Measurements from ENCODE around the gene SNRNP27.
A peak's percentile ranks its signal among the peaks of the same experiment; 100 is the strongest.
"Not testable (repeated sequence)": the region's sequence is repeated elsewhere in the genome, so short reads cannot be mapped to it uniquely, and the experiment has no call there.

Gene SNRNP27, protein sequence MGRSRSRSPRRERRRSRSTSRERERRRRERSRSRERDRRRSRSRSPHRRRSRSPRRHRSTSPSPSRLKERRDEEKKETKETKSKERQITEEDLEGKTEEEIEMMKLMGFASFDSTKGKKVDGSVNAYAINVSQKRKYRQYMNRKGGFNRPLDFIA

DNA sequence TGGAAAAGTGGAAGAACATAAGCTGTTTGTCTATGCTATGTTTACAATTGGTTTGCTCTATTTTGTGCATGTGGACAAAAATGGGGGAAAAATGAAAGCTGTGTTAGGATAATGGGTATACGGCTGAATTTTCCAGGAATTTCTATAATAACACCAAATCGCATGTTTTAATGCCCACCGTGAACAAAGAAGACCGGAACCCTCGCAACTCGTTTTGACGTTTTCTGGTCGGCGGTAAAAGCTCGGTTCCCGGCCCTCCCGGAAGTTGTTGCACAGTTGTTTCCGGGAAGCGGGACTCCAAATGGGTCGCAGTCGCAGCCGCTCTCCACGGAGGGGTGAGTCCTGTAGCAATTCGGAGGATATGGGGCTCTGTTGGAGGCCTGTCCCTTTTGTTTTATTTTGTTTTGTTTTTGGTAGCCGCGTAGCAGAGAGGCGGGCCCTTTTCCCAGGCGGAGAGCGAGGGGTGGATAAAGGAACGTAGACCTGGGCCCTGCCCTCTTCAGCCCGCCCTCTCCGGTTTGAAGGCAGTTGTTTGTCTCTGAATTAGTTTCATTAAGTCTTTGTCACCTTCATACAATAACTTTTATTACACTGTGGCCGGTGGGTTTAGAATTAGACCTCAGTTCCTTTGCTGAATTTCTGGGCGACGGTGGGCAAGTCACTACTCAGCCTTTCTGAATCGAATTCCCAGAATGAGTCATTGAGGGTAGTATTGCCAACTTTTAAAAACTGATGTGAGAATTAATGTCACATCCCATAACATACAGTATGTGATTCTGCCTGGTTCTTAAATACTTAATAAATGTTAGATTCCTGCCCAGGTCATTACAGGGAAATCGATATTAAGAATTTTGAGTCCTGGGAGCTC is at the start of gene SNRNP27:
TSS of gene SNRNP27 (plus strand) at position 273 of the 868 bp plus-strand sequence. CDS start at position 302, 29 bp downstream.
- peak; percentile 70 to 74 for DNase-seq (ENCODE audit: low read depth in 2 of 2)

DNA sequence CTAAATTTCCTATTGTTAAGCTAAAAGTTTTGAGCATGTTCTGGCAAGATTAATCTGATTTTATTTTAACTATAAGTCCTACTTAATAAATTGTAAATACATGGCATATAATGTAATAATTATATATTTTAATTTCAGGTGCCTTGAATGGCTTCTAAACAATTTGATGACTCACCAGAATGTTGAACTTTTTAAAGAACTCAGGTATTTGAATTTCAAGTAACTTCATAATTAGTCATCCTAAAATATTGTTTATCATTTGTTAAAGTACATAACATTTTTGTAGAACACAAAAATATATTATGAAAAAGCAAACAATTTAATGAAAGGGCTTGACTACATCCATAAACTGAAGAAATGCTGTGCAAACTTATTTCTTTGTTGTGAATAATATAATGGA is 49.8 kb upstream of the SNRNP27 start:
- no peak for DNase-seq (ENCODE audit: low read depth in 2 of 2)

DNA sequence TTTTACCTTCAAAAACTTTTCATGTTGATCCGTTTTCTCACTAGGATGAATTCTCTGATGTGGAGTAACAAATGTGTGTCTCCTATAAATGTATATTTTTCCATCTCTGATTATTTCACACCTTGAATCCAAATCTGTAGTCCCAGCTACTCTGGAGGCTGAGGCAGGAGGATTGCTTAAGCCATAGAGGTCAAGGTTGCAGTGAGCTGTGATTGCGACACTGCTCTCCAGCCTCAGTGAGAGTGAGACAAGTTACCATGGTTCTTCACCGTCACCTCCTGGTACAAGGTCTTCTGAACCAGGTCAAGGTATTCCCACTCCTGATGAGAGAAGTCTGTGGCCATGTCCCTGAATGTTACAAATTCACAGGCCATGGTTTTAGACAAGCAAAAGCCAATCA is 49.2 kb upstream of the SNRNP27 start:
- no peak for DNase-seq (ENCODE audit: low read depth in 2 of 2)

DNA sequence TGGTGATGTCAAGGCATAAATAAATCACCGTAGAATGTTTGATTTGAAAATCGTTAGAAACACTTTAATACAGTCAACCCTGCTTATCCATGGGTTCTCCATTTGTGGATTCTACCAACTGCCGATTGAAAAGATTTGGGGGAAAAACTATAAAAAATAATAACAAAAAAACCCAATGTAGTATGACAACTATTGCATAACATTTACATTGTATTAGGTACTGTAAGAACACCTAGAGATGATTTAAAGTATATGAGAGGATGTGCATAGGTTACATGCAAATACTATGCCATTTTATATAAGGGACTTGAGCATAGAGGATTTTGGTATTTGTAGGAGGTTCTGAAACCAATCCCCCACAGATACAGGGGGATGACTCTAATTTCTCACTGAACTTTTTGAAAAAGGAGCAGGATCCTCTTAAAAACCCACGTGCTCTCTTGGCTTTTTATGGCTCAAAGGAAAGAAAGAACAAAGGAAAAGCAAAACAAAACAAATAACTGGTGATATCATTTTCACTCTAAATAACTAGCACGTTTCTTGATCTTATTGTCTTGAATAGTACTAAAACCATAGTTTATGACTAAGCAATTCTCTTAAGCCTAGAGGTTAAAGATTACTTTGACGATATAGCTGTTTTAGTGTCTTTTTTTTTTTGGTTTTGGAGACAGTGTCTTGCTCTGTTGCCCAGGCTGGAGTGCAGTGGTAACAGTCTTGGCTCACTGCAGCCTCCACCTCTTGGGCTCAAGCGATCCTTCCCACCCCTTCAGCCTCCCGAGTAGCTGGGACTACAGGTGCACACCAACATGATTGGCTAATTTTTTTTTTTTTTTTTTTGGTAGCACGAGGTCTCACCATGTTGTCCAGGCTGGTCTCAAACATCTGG is 47.3 kb upstream of the SNRNP27 start:
- DNase-seq (ENCODE audit: low read depth in 2 of 2): no peak

DNA sequence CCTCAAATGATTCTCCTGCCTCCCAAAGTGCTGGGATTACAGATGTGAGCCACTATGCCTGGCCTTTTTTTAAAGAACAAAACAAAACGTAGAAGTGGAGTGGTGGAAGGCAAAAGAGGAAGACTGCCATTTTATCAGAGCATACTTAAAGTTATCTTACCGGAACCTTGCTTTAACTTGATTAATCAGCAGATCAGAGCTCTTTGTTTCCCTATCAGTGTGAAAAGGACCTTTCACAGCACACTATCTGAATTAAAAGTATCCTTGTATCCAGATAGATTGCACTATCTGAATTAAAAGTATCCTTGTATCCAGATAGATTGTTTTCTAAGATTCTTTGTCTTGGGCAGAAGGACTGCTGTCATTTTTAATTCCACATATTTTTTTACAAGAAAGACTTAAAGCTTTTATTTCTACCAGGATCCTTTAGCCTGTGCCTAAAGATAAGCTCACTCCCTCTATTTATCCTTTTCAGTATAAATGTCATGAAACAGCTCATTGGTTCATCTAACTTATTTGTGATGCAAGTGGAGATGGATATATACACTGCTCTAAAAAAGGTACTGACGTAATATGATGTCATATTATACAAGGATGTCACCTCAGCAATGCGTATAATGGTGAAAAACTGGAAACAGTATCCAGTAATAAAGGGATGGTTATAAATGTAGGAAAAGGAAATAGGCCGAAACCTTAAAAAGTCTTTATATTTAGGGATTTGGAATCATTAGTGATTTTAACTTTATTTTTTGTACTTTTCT is 46.5 kb upstream of the SNRNP27 start:
- DNase-seq (ENCODE audit: low read depth in 2 of 2): no peak

DNA sequence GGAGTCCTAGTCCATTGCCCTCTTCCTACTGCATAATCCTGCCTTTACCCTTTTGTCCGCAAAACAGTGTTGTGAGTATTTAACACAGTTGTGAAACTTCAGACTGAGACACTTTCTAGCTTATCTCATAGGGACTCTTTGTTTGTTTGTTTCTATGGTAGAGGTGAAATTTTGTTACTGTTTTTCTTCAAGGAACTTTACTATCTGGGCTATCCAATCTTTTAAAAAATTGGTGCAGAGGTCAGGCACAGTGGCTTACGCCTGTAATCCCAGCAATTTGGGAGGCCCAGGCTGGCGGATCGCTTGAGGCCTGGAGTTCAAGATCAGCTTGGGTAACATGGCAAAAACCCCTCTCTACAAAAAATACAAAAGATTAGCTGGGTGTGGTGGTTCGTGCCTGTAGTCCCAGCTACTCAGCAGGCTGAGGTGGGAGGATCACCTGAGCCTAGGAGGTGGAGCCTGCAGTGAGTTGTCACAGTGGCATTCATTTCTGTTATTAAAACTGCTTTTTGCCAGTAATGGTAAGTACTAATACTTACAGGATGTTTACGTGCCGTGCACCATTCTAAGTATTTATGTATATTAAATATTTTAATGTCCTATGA is 45.5 kb upstream of the SNRNP27 start:
- DNase-seq (ENCODE audit: low read depth in 2 of 2): no peak

DNA sequence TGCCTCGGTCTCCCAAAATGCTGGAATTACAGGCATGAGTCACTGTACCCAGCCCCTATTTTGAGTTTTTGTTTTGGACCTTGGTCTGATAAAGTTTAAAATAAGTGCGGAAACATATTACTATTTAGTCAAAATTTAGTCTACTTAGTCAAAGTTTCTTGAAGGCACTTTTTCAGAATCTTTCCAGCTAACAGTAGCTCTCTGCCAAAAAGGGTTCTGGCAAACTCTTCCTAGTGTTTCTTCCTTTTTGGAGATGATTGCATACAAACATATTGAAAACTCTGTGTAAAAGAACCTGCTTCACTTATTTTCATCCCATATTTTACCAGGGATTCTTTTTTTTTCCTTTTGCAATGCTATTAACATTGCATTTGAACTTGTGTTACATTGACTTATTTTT is 35.5 kb upstream of the SNRNP27 start:
- no peak for DNase-seq (ENCODE audit: low read depth in 2 of 2)

DNA sequence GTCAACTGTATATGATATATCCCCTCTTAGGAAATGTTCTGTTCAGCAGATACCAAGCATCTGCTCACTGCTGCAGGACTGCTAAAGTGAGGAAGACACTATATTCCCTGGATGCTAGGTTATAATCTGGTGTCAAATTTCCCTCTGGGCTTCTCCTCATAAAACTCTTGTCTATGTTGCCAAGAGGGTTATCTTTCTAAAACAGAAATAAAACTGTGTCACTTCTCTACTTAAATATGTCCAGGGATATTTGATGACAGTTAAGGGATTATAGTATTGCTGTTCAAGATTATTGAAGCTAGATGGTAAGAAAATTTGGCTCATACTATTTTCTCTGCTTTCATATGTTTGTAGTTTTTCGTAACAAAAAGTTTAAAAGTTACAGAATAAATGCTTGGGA is 30.5 kb upstream of the SNRNP27 start:
- no peak for DNase-seq (ENCODE audit: low read depth in 2 of 2)

DNA sequence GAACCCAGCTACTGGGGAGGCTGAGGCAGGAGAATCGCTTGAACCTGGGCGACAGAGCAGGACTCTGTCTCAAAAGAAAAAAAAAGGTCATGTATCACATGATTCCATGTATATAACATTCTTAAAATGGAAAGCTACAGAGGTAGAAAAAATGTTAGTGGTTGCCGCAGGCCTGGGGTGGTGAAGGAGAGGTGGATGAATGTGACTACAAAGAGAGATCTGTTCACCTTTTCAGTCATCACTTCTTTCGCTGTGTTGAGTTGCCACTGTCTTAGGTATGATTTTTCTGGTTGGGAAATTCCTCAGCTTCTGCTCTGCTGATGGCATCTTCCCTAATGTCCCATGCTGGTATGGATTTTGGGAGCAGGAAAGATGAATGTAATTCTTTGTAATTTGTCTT is 5.3 kb upstream of the SNRNP27 start:
- no peak for DNase-seq (ENCODE audit: low read depth in 2 of 2)

DNA sequence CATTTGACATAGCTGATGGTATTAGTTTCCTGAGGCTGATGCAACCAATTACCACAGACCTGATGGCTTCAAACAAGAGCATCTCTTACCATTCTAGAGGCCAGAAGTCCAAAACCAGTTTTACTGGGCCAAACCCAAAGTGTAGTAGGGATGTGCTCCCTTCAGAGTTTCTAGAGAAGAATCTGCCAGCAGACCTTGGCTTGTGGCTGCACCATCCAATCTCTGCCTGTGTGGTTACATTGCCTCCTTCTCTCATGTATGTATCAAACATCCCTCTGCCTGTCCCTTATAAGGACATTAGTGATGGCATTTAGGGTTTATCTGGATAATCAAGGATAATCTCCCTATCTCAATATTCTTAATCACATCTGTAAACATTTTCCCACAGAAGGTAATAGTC is 4.5 kb upstream of the SNRNP27 start:
- DNase-seq (ENCODE audit: low read depth in 2 of 2): no peak

DNA sequence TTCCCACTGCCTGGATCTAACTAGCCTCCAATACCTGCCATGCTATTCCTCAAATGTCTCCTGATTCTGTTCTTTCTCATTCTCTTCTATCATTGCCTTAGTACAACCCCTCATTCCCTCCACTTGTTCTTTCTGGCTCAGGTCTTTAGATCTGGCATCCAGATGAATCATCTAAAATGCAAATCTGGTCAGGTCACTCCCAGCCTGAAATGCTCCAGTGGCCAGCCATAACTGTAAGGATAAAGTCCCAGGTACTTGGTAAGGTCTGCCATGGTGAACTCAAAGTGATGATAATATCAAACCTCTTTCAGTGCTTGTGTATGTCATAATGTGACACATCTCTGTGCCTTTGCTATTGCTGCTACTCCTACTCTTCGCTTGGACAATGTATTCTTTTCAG is 2.9 kb upstream of the SNRNP27 start:
- no peak for DNase-seq (ENCODE audit: low read depth in 2 of 2)

DNA sequence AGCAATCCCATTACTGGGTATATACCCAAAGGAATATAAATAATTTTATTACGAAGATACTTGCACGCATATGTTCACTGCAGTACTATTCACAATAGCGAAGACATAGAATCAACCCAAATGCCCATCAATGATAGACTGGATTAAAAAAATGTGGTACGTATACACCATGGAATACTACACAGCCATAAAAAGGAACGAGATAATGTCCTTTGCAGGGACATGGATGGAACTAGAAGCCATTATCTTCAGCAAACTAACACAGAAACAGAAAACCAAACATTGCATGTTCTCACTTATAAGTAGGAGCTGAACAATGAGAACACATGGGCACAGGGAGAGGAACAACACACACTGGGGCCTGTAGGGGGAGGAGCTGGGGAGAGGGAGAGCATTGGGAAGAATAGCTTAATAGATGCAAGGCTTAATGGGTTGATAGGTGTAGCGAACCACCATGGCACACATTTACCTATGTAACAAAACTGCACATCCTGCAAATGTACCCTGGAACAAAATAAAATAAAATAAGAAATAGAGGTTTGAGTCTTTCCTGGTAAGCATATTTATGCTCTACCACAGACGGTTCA is 825 bp upstream of the SNRNP27 start:
- not testable (repeated sequence) for DNase-seq (ENCODE audit: low read depth in 2 of 2)

DNA sequence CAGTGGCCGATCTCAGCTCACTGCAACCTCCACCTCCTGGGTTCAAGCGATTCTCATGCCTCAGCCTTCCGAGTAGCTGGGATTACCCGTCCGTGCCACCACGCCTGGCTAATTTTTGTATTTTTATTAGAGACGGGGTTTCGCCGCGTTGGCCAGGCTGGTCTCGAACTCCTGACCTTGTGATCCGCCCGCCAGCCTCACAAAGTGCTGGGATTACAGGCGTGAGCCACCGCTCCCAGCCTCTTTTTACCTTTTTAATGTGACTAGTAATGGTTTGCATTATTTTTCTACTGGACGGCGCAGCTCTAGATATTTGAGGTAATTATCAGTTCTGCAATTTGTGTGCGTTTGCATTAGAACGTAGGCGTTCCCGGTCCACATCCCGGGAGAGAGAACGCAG is 981 bp downstream of the SNRNP27 start:
- not testable (repeated sequence) for DNase-seq (ENCODE audit: low read depth in 2 of 2)

DNA sequence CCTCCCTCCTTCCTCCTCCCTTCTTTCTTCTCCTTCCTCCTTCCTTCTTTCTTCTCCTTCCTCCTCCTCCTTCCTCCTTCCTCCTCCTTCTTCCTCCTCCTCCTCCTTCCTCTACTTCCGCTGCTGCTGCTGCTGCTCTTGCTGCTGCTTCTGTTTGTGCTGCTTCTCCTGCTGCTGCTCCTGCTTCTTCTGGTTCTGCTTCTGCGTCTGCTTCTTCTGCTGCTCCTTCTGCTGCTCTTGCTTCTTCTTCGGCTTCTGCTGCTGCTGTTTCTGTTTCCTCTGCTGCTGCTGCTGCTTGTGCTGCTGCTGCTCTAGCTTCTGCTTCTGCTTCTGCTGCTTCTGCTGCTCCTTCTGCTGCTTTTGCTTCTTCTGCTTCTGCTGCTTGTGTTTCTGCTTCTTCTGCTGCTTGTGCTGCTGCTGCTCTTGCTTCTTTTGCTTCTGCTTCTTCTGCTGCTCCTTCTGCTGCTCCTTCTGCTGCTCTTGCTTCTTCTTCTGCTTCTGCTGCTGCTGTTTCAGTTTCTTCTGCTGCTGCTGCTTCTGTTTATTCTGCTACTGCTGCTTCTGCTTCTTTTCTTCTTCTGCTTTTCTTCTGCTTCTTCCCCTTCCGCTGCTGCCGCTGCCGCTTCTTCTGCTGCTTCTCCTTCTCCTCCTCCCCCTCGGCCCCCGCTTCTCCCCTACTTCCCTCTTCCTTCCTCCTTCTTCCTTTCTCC is 8.6 kb downstream of the SNRNP27 start:
- no peak for DNase-seq (ENCODE audit: low read depth in 2 of 2)

DNA sequence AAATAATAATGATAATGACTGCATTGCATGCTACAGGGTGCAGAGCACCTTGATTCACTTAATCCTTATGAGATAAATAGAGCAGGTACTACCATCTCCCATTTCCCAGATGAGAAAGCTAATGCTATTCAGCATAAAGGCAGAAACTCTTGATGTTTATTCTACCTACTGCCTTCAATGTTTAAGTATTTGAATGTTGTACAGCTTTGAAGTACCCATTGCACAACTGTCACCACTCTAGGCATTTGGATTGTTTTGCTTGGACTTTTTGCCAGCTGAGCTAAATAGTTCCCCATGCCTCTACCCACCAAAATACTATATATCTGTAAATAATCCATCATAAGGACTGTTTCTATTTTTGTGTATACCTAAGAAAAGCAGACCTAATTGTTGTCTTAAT is 13.5 kb downstream of the SNRNP27 start:
- no peak for DNase-seq (ENCODE audit: low read depth in 2 of 2)

DNA sequence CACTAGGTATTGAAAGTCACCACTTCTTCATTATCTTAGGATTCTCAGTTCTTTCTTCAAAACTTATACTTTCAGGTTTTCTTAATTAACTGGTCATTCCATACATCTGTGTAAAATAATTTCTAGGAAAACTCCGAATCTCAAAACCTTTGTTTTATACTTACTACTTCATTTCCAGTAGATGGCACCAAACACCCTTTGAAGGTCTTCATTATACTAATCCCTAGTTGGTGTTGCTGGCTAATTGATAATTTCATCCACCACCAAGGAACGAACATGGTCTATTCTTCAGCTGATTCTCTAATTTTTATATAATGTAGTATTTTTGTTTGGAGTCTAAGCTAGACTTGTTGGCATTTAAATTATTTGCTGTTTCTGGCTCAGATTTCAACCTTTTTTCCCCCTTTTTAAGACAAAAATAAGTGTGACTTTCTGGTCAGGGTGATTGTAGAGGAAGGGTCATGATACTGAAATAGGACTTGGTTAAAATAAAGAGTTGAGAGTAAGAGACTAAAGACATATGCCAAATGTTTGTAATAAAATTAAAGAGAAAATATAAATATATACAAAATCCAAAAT is 18.3 kb downstream of the SNRNP27 start:
- no peak for DNase-seq (ENCODE audit: low read depth in 2 of 2)

DNA sequence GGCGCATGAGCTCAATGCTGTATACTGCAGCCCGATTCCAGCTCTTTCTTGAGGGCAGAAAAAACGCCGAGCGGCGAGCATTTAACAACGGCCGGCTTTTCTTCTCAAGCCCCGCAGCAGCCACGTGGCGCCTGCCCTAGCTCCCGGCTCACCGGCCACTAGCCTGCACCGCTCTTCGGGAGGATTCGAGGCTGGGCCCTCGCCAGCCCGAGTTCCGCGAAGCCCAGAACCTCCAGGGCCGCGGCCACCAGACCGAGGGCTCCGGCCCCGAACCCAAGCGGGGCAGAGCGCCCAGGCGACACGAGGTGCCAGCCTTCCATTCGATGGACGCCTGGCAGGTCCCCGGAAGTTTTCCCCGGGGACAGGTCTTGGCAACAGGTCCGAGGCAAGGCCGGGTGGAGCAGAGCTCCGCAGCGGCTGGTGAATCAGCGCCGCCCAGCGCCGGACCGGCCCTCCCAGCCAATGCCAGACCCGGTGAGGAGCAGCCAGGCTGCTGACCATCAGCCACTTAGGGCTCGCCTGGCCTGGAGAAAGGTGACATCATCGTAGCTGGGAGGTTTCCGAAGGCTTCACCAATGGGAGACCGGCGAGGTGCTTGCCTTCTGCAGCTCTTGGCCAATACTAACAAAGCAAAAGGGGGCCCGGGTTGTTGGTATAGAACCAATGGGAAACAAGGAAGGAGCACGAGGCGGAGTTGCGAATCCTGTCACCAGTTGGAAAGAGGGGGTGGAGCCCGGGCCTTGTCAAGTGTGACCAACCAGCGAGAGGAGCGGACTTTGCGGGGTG is 20.6 kb downstream of the SNRNP27 start:
- DNase-seq (ENCODE audit: low read depth in 2 of 2): peak; percentile 100

DNA sequence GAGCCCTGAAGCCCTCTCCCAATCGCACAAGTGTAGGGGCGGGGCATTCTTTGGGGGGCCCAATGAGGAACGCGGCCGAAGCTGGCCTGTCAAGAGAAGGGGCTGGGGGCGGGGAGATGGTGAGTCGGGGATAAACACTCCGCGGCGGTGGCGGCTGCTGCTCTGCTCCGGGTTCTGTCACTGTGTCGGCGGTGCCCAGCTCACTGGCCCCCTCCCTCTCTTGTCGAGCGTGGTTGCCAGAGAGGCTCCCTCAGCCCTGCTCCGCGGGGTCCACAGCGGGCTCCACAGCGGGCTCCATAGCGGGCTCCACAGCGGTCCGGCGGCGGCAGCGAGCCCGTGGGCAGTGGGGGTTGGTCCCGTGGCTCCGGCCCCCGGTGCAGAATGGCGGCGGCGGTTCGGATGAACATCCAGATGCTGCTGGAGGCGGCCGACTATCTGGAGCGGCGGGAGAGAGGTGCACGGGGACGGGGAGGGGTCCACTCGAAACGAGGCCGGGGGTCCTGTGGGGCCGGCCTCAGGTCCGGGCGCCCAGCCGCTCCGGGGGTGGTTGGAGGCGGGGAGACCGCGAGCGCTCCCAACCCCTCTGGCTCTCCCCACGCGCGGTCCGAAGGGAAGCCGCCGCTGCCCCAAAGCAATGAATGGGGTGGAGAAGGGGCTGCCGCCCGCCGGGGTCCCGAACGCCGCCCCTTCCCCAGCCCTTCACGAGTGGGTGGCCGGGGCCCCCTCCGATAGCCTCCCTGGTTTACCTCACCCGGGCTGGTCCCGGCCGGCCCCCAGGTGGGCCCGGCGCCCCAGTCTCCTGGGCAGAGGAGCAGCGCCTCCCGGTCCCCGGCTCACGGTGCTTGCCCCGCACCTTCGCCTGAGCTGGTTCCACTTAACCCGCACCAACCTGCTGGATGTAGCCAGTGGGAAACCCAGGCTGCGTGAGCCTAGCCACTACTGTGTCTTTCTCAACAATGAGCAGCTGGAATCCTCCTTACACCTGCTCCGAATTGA is 21.5 kb downstream of the SNRNP27 start, which contains the start of gene MXD1:
TSS of gene MXD1 (plus strand) at position 160 of the 996 bp plus-strand sequence. CDS start at position 382, 222 bp downstream.
- DNase-seq (ENCODE audit: low read depth in 2 of 2): no peak

Measured in stimulated activated CD4-positive, alpha-beta T cell treated with anti-CD3 and anti-CD28 coated beads, Interleukin-15, amount 100 ng/mL, for 48 hours (primary cell).